ENCODE measurements around the gene MAP2K7. TPM values are rescaled to one million over a fixed set of nuclear protein-coding genes. Genes with fewer than 3 reads are reported as not detected.

Gene MAP2K7
- total RNA-seq, 1 experiment from 2014 or later: 37.4 TPM

DNA sequence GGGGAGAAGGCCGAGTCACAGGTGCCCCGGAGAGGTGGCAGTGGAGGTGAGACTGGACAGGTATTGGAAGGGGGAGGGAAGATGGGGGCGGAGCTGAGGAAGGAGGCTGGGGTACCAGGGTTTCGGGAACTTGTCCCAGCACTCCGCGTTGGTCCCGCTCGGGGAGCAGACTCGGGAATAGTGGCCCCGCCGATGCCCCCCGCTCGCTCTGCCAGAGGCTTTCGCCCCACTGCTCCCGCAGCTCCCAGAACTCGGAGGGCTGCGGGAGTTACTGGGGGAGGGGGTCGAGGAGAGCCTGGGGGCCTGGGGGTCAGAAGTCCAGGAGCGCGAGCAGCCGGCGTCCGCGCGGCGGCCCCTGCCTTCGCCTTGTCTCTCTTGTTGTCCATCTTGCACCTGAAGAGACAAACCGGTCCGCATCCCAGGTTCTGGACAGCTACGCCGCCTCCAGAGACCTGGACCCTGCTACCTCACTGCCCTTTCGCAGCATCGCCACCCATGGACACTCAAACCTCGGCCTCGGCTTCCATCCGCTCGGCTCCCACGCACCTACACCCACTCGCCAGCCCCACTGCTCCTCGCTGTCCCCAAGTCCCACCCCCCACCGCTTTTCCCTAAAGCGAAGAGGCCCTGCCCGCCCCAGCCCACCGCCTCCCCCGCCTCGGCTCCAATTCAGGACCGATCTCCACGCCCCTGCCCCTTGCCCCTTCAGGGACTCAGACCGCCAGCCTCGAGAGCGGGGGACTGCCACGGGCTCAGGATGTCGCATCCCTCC, 30.2 kb upstream of the MAP2K7 start:
- Mint-ChIP-seq H3K4me1 (ENCODE audit: low read depth, unreplicated experiment) (peaks cover 9% of the 10 kb centered on the region), H3K4me3 (ENCODE audit: unreplicated experiment) (peak overlapping the region; percentile 74), H3K27ac (ENCODE audit: unreplicated experiment) (no peak overlapping the region), H3K36me3 (ENCODE audit: insufficient read depth, unreplicated experiment) (peaks cover 13% of the 10 kb centered on the region), H3K9me3 (ENCODE audit: unreplicated experiment) (no peaks in the 10 kb centered on the region), H3K27me3 (ENCODE audit: insufficient read depth, unreplicated experiment) (no peaks in the 10 kb centered on the region)
- ChIA-PET CTCF (no interaction called here), POLR2A (no interaction called here)
- H3K27me3 ChIP-seq (replicated peaks; ENCODE audit: control insufficient read depth, insufficient read depth, low read length): no peaks in the 10 kb centered on the region
- no peak for DNase-seq
- H3K9me3 ChIP-seq: no peaks in the 10 kb centered on the region
- no TSS peak for BruUV-seq (replicated peaks)
- TF ChIP-seq, protein P1, sequence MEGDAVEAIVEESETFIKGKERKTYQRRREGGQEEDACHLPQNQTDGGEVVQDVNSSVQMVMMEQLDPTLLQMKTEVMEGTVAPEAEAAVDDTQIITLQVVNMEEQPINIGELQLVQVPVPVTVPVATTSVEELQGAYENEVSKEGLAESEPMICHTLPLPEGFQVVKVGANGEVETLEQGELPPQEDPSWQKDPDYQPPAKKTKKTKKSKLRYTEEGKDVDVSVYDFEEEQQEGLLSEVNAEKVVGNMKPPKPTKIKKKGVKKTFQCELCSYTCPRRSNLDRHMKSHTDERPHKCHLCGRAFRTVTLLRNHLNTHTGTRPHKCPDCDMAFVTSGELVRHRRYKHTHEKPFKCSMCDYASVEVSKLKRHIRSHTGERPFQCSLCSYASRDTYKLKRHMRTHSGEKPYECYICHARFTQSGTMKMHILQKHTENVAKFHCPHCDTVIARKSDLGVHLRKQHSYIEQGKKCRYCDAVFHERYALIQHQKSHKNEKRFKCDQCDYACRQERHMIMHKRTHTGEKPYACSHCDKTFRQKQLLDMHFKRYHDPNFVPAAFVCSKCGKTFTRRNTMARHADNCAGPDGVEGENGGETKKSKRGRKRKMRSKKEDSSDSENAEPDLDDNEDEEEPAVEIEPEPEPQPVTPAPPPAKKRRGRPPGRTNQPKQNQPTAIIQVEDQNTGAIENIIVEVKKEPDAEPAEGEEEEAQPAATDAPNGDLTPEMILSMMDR (IDR thresholded peaks at IDR 0.05; ENCODE audit: insufficient read depth in 1 of 2, low read depth in 1 of 2, low read length in 1 of 2, severe bottlenecking in 1 of 2, unreplicated experiment in 1 of 2): no peak
- H3K4me3 ChIP-seq (ENCODE audit: low read depth, low read length): peak overlapping the region; percentile 59
- H3K36me3 ChIP-seq (ENCODE audit: control insufficient read depth, insufficient read depth, low read length): no peaks in the 10 kb centered on the region
- intact Hi-C loops (cut with micrococcal nuclease; ENCODE audit: unreplicated experiment): no loop called here
- H3K4me1 ChIP-seq: peaks cover 11% of the 10 kb centered on the region

DNA sequence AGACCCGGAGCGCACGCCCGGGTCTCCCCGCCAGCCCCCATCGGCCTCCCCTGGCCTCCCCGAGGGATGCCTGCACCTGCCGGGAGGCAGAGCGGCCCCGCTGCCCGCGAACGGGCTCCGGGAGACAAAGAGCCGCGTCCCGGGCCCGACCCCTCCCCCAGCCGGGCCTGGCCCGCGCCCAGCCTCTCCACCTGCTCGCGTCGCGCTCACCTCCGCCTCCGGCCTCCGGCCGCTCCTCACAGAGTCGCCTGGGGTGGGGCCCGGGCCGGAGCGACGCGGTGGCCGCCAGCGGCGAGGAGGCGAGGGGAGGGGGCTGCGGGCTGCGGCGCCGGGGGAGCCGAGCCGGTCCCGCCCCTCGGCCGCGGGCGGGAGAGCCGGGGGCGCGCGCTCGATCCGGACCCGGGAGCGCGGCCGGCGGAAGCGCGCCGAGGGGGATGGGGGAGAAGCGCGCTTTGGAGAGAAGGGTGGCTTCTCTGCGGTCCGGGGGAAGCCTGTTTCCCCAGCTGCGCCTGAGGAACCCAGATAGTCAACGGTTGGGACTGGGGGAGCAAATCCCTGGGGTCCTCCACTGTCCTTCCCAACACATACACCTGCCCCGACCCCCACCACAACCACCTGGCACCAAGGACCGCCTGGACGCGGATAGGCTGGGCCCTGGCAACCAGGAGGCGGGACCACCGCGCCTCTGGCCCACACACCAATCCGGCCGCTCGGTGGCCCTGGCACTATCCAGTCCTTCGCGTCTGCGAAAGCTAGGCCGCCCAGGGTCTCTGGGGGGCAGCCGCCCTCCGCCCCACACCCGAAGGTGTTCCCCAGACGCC, 29.4 kb upstream of the MAP2K7 start, which contains the start of gene PRR36:
TSS of gene PRR36 (minus strand) at position 315 of the 821 bp plus-strand sequence. CDS start 701 bp downstream, outside the sequence.
- no peaks in the 10 kb centered on the region for H3K9me3 Mint-ChIP-seq (ENCODE audit: unreplicated experiment)
- H3K4me3 ChIP-seq (ENCODE audit: low read depth, low read length): peak within 1 kb of the TSS; percentile 59
- intact Hi-C loops (cut with micrococcal nuclease; ENCODE audit: unreplicated experiment): no loop called here
- DNase-seq: peak; percentile 69 to 75
- CTCF ChIA-PET: no interaction called here
- peak within 1 kb of the TSS; percentile 74 for H3K4me3 Mint-ChIP-seq (ENCODE audit: unreplicated experiment)
- H3K27me3 ChIP-seq (replicated peaks; ENCODE audit: control insufficient read depth, insufficient read depth, low read length): no peaks in the 10 kb centered on the region
- TF ChIP-seq, protein P1 (IDR thresholded peaks at IDR 0.05; ENCODE audit: insufficient read depth in 1 of 2, low read depth in 1 of 2, low read length in 1 of 2, severe bottlenecking in 1 of 2, unreplicated experiment in 1 of 2): no peak
- peaks cover 11% of the 10 kb centered on the region for H3K4me1 ChIP-seq
- peaks cover 13% of the 10 kb centered on the region for H3K36me3 Mint-ChIP-seq (ENCODE audit: insufficient read depth, unreplicated experiment)
- H3K9me3 ChIP-seq: no peaks in the 10 kb centered on the region
- peaks cover 9% of the 10 kb centered on the region for H3K4me1 Mint-ChIP-seq (ENCODE audit: low read depth, unreplicated experiment)
- no peak within 1 kb of the TSS for H3K27ac Mint-ChIP-seq (ENCODE audit: unreplicated experiment)
- H3K36me3 ChIP-seq (ENCODE audit: control insufficient read depth, insufficient read depth, low read length): no peaks in the 10 kb centered on the region
- POLR2A ChIA-PET: no interaction called here
- no TSS peak for BruUV-seq (replicated peaks)
- H3K27me3 Mint-ChIP-seq (ENCODE audit: insufficient read depth, unreplicated experiment): no peaks in the 10 kb centered on the region

DNA sequence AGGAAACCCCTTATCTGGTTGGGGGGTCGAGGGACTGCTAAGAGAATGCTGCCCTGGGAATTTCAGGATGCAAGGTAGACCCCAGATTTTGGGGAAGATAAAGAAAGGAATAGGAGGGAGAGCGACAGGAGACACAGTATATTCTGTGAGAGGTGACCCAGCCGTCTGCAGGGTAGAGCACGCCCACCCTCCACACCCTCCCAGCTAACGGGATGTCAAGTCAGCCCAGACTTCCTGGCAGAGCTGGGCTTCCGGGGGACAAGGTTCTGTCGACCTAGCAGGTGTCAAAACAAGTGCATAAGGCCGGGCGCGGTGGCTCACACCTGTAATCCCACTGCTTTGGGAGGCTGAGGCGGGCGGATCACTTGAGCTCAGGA, 28.8 kb upstream of the MAP2K7 start:
- H3K27ac Mint-ChIP-seq (ENCODE audit: unreplicated experiment): no peak overlapping the region

More for the DNA sequence above, 28.8 kb upstream of the MAP2K7 start:
- BruUV-seq (replicated peaks): no TSS peak
- Histone ChIP-seq H3K4me3 (ENCODE audit: low read depth, low read length) (peak overlapping the region; percentile 0; the same call in 1 of the 2 replicates), H3K9me3 (no peaks in the 10 kb centered on the region), H3K27me3 (replicated peaks; ENCODE audit: control insufficient read depth, insufficient read depth, low read length) (no peaks in the 10 kb centered on the region), H3K4me1 (peaks cover 11% of the 10 kb centered on the region), H3K36me3 (ENCODE audit: control insufficient read depth, insufficient read depth, low read length) (no peaks in the 10 kb centered on the region)
- Mint-ChIP-seq H3K4me3 (ENCODE audit: unreplicated experiment) (peak overlapping the region; percentile 74), H3K9me3 (ENCODE audit: unreplicated experiment) (no peaks in the 10 kb centered on the region), H3K36me3 (ENCODE audit: insufficient read depth, unreplicated experiment) (peaks cover 13% of the 10 kb centered on the region), H3K4me1 (ENCODE audit: low read depth, unreplicated experiment) (peaks cover 9% of the 10 kb centered on the region), H3K27me3 (ENCODE audit: insufficient read depth, unreplicated experiment) (no peaks in the 10 kb centered on the region)
- TF ChIP-seq, protein P1 (IDR thresholded peaks at IDR 0.05; ENCODE audit: insufficient read depth in 1 of 2, low read depth in 1 of 2, low read length in 1 of 2, severe bottlenecking in 1 of 2, unreplicated experiment in 1 of 2): no peak
- DNase-seq: no peak
- CTCF ChIA-PET: no interaction called here
- POLR2A ChIA-PET: no interaction called here
- intact Hi-C loops (cut with micrococcal nuclease; ENCODE audit: unreplicated experiment): no loop called here
